Activated CD8-positive, alpha-beta memory T cell treated with anti-CD3 and anti-CD28 coated beads for 4 hours (primary cell): ENCODE data around the gene SLC44A3.

Experiments
- DNase-seq, 2 donors: peaks; one replicate each; pipeline ENCODE4 v3.0.0-alpha.2; 2020; ENCODE audit warnings: low read depth in 2 of 2

Gene SLC44A3

GRCh38 chr1:94873520-94874351, 53.6 kb downstream of the SLC44A3 start:
- DNase-seq = no peak

GRCh38 chr1:94874423-94874822, 54.3 kb downstream of the SLC44A3 start:
- DNase-seq = no peak

GRCh38 chr1:94875794-94876193, 55.6 kb downstream of the SLC44A3 start:
- DNase-seq = no peak

GRCh38 chr1:94876362-94876761, 56.2 kb downstream of the SLC44A3 start:
- no peak for DNase-seq

- DNase-seq = no peak
Observed at GRCh38 chr1:94878329-94878728, 58.2 kb downstream of the SLC44A3 start.

- DNase-seq = no peak
Observed at GRCh38 chr1:94883691-94884090, 63.5 kb downstream of the SLC44A3 start.

- DNase-seq = no peak
Observed at GRCh38 chr1:94884106-94884505, 63.9 kb downstream of the SLC44A3 start.

GRCh38 chr1:94884507-94884906, 64.3 kb downstream of the SLC44A3 start:
- no peak for DNase-seq

- no peak for DNase-seq
Observed at GRCh38 chr1:94886361-94886760, 66.2 kb downstream of the SLC44A3 start.

- no peak for DNase-seq
Observed at GRCh38 chr1:94887106-94887505, 66.9 kb downstream of the SLC44A3 start.

GRCh38 chr1:94887603-94888171, 67.5 kb downstream of the SLC44A3 start:
- no peak for DNase-seq

GRCh38 chr1:94888201-94888600, 68.0 kb downstream of the SLC44A3 start:
- DNase-seq = no peak

- DNase-seq = no peak
Observed at GRCh38 chr1:94892604-94893254, 72.6 kb downstream of the SLC44A3 start.

- no peak for DNase-seq
Observed at GRCh38 chr1:94894630-94895029, 74.5 kb downstream of the SLC44A3 start.

GRCh38 chr1:94895518-94895917, 75.4 kb downstream of the SLC44A3 start:
- DNase-seq = no peak

GRCh38 chr1:94898491-94899385, 78.6 kb downstream of the SLC44A3 start:
- no peak for DNase-seq

- DNase-seq = no peak
Observed at GRCh38 chr1:94899756-94900155, 79.6 kb downstream of the SLC44A3 start.

GRCh38 chr1:94901841-94902240, 81.7 kb downstream of the SLC44A3 start:
- no peak for DNase-seq

- DNase-seq = no peak
Observed at GRCh38 chr1:94903280-94904009, 83.3 kb downstream of the SLC44A3 start.

- no peak for DNase-seq
Observed at GRCh38 chr1:94905207-94905606, 85.0 kb downstream of the SLC44A3 start.

- DNase-seq = no peak
Observed at GRCh38 chr1:94906382-94906781, 86.2 kb downstream of the SLC44A3 start.
